HG02571 (cell line): ENCODE results near the gene PDCD4.
"Not testable (repeated sequence)": the region's sequence is repeated elsewhere in the genome, so short reads cannot be mapped to it uniquely, and the experiment has no call there.

Experiments used
- ATAC-seq: cut with Tn5 transposase; IDR thresholded peaks from one replicate; pipeline ENCODE4 v1.9.1; 2021; ENCODE audit warnings: mild to moderate bottlenecking, moderate library complexity; ENCODE audit not compliant: unreplicated experiment

The PDCD4 gene

DNA sequence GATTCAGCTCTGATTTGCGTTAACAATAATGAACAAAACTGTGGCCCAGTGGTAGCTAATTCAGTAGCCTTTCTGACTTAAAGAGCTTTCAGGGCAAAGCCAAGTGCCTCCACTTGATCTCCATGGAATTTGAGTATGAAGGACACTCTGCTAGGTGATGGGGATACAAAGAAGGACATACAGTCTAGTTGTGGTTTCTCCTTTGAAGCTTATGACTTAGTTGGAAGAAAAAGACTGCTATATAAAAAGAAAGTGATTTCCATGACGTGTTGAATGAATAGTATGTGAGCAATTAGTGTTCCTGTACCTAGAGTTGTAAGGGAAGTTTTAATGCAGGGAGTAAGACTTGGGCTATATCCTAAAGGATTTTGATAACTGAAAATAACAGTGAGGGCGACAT is 8.3 kb downstream of the PDCD4 start:
- no peak for ATAC-seq

DNA sequence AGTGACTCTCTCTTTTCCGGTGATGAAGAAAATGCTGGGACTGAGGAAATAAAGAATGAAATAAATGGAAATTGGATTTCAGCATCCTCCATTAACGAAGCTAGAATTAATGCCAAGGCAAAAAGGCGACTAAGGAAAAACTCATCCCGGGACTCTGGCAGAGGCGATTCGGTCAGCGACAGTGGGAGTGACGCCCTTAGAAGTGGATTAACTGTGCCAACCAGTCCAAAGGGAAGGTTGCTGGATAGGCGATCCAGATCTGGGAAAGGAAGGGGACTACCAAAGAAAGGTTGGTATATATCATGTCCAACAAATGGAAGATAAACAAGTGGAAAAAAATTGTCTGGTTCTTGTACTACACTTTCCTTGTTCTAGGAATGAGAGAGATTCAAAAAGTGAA is 9.5 kb downstream of the PDCD4 start:
- ATAC-seq = no peak

DNA sequence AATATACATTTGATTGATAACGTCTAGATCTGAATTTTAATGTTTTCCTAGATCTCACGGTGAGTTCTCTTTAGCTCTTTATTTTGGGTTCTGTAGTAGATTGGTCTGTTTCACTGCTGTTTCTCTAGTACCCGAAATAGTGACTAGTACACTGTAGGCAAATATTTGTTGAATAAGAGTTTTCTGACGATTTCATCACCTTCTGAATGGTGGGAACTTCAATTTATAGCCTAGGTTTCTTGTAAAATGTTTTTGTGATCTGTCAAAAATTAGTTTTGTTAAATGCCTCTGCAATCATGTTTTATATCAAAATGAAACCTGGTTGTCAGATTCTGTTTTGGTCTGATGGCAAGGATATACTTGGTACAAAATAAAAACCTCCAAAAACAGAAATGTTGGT is 10.2 kb downstream of the PDCD4 start:
- no peak for ATAC-seq

DNA sequence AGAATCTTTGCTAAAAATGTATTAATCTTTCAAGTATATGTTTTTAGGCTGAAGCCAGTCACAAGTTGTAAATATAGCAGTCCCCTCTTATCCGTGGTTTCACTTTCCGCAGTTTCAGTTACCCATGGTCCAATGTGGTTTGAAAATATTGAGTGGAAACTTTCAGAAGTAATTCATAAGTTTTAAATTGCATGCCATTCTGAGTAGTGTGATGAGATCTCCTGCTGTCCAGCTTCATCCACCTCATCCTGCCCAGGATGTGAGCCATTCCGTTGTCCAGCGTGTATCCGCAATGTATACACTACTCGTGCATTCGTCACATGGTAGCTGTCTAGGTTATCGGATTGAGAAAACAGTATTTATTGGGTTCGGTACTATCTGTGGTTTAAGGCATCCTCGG is 12.2 kb downstream of the PDCD4 start:
- ATAC-seq = no peak

DNA sequence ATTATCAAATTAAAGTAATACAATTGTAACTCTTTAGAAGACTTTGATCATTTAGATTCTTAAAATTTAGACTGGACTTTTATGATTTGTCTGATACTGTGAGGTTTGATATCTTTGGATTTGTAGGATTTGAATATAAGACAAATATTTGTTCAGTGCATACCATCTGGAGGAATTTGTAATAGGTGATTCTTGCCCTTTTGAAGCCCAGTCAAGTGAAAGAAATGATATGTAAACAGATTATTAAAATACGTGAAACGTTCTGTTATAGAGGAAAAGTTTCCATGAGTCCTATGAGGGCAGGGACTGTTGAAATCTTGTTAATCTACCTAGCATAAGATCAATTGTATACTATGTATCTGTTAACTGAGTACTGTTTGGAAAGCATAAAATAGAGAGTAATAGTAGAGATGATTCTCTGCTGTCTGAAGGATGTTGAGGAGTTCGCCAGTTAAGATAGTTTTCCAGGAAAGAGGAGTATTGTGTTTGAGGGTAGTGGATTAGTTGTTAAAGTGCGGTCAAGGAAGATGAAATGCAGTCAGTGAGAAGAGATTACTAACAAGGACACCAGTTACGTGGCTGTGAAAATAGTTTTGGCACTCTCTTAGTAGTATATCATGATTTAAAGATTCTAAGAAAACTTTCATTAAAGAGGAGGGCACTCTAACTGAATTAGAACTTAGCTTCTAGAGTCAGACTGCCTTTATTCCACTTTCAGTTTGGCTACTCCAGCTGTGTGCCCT is 14.4 kb downstream of the PDCD4 start:
- no peak for ATAC-seq

DNA sequence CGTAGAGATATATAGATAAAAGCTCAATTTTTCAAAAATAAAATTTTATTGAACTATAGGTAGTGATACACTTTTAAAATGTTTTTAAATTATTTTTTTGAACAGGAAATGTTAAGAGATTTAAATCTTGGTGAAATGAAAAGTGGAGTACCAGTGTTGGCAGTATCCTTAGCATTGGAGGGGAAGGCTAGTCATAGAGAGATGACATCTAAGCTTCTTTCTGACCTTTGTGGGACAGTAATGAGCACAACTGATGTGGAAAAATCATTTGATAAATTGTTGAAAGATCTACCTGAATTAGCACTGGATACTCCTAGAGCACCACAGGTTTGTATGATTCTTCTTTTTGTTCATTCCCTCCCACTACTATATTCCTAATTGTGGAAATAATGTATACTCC is 15.8 kb downstream of the PDCD4 start:
- ATAC-seq = no peak

DNA sequence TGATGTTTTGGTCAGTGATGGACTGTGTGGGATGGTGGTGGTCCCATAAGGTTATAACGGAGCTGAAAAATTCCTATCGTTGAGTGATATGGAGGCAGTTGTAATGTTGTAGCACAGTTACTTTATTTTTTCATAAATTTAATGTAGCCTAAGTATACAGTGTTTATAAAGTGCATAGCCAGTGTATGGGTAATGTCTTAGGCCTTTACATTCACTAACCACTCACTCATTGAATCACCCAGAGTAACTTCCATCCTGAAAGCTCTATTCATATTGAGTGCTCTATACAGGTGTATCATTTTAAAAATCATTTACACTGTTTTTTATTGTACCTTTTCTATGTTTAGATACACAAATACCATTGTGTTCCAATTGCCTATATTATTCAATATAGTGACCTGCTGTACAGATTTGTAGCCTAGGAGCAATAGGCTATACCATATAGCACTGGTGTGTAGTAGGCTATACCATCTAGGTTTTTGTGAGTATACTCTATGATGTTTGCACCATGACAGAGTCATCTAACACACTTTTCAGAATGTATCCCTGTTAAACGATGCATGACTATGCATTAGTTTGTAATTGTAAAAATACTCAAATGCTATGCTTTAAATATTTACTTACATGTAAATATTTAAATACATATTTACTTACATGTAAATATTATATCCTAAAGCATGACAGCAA is 21.0 kb downstream of the PDCD4 start:
- no peak for ATAC-seq

DNA sequence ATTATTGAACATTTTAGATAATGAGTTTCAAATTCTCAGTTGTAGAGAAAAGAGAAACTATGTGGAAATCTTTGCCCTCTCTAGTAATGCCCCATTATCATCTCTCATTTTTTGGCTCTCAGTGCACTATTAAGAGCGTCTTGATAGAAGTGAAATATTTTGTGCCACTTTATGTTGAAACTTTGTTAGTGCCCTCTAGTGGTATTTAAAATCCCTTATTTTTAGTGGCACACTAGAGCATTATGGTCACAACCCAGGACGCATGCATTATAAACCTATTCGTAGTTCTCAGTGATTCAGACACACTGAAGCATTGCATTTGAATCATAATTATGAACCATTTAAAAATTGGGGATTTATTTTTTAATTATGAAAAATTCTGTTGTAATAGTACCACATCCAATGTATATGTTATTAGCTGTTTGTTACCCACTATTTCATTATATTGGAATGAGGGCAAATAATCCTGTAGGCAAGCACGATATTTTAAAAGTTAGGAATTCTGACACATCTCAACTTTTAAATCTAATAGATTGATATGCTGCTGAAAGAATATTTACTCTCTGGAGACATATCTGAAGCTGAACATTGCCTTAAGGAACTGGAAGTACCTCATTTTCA is 21.9 kb downstream of the PDCD4 start:
- peak; percentile 56 for ATAC-seq

DNA sequence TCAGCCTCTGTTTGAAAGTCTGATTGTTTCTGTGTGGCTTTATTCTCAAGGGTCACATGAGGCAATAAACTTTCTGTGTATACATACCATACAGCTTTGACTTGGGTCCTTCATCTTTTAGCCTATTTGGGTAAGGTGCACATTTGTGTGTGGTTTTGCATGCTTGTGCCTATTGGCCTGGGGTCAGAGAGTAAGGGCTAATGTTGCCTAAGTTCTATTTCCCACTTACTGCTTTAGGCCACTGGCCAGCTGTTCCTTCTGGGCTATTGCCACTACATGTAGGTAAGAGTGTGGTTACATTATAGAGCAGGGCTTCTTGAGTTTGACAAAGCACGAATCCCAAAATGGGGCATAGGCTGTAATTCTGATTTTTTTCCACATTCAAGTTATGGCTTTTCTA is 25.5 kb downstream of the PDCD4 start:
- no peak for ATAC-seq

DNA sequence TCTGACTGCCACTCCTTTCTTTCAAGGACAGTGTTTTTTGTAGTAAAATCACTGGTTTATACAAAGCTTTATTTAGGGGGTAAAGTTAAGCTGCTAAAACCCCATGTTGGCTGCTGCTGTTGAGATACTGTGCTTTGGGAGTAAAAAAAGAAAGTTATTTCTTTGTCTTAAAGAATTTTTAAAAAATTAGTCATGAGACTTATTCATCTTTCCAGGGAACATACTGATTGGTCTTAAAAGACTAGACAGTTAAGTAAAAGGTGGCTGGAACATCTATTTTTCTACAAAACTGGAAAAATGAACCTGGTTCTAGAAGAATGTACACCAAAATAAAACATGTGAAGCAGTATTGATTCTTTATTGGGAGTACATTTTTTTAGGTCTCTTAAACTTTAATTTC is 26.7 kb downstream of the PDCD4 start:
- ATAC-seq = no peak

DNA sequence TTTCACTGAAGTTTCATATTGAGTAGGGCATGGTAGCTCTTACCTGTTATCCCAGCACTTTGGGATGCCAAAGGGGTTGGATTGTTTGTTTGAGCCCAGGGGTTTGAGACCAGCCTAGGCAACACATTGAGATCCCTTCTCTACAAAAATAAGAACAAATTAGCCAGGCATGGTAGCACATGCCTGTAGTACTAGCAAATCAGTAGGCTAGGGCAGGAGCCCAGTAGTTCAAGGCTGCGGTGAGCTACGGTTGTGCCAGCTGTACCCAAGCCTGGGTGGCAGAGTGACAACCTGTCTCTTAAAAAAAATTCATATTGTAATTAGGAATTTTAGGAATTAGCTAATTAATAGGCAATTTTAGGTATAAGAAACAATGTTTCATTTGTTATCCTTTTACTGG is 29.3 kb downstream of the PDCD4 start:
- no peak for ATAC-seq

DNA sequence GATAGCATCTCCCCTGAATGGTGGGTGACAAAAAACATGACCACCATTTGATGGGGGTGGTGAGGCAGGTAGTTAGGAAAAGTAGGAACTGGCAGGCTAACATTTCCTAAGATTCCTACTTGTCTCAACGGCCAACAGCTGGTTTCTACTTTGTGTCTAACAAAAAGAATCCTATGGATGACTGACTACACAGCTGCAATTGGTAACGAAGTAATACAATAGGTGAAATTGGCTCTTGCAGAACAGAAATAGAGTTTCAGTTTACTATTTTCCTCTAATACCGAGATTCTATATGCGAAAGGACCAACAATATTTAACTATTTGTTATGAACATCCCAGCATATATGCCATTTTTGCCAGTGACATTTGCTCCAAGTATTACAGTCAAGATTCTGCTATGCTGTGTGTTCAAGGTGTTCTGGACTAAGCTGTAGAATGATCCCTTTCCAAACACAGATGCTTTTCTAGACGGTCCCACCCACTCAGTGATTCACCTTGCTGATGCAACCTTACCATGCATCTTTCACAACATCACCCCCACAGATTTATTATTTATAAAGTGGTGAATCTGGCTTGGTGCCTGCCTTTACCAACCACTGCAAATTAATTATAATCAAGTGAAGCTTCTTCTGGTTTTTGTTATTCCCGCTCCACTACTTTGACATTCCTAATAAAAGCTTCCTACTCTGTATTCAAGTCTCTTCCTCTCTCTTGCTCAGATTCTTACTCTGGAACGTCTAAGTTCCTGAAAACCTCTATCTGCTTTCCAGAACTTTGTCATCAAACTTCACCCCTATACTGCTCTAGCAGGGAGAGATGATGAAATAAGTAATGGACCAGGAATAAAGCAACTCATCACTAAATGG is 30.5 kb downstream of the PDCD4 start:
- ATAC-seq = no peak

DNA sequence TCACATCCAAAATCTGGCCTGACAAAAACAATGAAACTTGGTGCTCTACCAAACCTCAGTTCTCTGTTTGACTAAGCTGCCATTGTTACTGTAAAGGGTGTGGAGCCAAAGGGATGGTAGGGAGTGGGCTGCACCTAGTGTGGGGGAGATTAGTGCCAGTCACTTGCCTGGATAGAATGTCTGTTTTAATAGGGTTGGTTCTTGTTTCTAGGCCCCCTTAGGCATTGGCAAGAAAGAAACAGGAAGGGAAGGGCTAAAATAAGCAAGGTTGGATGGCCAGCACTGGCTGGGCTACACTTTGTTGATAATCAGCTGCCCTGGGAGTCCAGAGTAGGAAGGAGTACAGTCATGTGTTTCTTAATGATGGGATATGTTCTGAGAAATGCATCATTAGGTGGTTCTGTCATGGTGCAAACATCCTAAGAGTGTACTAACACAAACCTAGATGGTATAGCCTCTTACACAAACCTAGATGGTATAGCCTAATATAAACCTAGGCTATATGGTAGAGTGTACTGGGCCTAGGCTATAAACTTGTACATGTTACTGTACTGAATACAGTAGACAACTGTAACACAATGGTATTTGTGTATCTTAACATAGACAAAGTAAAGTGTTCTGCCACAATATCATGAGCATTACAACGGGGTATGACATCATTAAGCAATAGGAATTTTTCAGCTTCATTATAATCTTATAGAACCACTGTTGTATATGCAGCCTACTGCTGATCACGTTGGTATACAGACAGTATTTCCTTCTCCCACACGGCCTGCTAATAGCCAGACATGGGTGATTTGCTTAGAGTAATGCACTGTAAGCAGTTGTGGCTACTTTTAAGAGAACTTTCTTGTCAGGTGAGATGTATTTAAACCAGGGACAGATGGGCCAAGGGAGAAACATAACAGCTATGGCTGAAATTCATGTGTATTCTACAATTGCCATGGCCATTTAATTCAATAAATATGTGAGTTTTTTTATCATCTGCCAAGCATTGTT is 31.9 kb downstream of the PDCD4 start:
- peak; percentile 50 for ATAC-seq

DNA sequence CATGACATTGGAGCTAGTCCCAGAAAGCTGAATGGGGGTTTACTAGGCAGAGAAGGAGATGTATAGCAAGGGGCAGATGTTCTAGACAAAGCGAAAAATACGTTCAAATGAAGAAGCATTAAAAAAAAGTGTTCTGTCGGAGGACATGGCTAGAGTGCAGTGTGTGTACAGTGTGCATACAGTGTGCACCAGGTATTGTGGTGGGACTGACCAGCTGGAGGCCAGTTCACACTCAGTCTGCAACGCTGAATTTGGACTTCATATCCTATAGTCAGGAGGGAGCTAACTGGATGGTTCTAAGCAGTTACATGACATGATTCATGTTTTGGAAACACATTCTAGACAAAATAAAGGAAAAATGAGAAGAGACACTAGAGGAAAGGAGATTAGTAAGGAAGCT is 38.4 kb downstream of the PDCD4 start:
- no peak for ATAC-seq

DNA sequence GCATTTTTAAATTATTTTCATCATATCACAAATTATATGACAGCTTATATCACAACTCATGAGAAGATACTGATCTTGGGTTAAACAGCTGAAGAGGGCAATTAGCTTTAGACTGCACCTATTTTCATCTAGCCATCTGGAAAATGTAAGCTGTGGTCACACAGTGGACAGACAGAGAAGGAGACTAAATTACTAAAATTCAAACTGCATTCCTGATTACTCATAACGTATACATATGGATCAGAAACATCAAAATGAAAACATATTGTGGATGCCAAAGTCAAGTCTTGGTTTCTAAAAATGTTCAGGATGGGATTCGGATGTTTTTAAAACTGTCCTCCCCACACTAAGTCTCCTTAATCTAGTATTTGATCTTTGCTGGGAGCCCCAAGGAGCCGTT is 40.6 kb downstream of the PDCD4 start:
- ATAC-seq = no peak

DNA sequence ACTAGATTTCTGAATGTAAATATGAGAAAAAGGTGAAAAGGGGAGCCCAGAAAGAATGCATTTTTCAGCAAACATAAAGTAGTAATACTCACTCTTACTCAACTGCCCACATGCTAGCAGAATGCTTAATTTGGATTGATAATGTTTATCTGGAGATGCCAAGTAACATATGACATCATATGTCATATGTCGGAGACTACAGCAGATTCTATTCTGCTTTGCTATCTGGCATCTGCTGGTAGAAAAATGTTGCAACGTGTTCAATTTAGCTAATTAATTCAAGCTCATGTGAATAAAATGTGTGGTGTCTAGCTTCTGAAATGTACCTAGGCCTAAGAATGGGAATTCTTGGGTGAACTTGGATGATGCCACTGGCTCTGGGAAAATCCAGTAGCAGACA is 42.7 kb downstream of the PDCD4 start:
- ATAC-seq = no peak

DNA sequence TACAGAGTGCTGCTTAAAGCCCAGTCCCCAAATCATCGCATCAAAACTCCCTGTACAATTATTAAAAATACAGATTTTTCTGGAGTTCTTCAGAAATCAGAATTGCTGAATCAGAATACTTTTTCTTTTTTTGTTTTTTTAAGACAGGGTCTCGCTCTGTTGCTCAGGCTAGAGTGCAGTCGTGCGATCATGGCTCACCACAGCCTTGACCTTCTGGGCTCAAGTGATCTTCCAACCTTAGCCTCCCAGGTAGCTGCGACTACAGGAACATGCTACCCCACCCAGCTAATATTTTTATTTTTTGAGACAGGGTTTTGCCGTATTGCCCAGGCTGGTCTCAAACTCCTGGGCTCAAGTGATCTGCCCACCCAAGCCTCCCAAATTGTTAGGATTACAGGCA is 43.3 kb downstream of the PDCD4 start:
- ATAC-seq = no peak

DNA sequence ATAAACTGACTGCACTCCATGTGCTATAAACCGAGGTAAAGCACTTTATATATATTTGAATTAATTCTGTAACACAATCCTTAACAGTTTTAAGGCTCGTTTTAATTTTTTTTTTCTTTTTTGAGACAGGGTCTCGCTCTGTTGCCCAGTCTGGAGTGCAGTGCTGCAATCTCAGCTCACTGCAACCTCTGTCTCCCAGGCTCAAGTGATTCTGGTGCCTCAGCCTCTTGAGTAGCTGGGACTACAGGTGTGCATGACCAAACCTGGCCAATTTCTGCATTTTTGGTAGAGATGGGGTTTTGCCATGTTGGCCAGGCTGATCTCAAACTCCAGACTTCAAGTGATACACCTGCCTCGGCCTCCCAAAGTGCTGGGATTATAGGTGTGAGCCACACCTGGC is 43.9 kb downstream of the PDCD4 start:
- not testable (repeated sequence) for ATAC-seq

DNA sequence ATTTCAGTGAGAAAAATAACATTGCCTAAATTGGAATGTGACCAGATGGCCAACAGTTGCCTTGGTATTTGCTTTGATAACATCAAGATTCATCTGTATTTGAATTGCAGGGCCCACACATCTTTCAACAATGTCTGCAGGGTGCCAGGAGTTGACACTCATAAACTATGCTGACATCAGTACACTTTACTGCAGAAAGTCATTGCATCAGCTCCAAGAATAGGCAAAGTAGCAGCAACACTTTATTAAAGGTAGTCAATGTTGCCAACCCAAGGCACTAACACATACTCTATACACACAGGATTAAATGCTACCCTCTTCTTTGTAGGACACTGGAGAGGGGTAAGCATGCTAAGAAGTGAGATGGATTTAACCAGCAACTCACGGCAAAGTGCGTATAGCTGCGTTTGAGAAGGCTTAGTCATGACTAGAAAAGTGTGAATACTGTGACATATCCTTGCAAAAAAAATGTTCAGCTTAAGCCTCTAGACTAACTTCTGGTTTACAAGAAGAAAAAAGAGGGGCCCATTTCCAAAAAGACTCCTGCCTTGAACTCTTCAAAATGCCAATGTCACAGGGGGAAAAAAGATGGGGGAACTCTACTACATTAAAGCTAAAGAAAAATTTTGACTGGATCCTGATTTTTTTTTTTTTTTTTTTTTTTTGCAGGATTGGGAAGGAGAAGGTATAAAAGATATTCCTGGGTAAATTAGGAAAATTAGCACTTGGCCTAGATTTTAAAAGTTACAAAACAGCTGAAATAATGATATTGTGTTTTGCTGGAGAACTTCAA is 45.0 kb downstream of the PDCD4 start:
- no peak for ATAC-seq
